ENCODE data around the gene TLL2.
A peak's percentile ranks its signal among the peaks of the same experiment; 100 is the strongest.

The TLL2 gene

GRCh38 chr10:96422525-96422924 is 91.2 kb downstream of the TLL2 start:
- Histone ChIP-seq H3K9me3 (replicated peaks in 1 of 11) (peaks cover 0 to 6% (median under 1%) of the 10 kb centered on the region in 11 experiments; a peak in 4 of 22 replicates), H3K4me1 (peaks cover 3 to 16% (median 6%) of the 10 kb centered on the region in 10 experiments; a peak in 19 of 20 replicates), H3K4me3 (no peak overlapping the region), H3K4me2 (peak overlapping the region in 4 of 11 experiments; percentile 8 to 33 (median 30); a peak in 4 of 22 replicates), H3K36me3 (no peaks in the 10 kb centered on the region), H4K20me1 (no peaks in the 10 kb centered on the region), H3K9ac (no peak overlapping the region), H3K27me3 (no peaks in the 10 kb centered on the region), H3K27ac (no peak overlapping the region)
- no peak for TF ChIP-seq Cebpa-rat (IDR thresholded peaks at IDR 0.05)

- H3K9me3 ChIP-seq (replicated peaks in 1 of 11) = peaks cover 0 to 1% (median 0%) of the 10 kb centered on the region in 11 experiments; a peak in 1 of 22 replicates
- H3K9ac ChIP-seq = no peak overlapping the region
- TF ChIP-seq Cebpa-rat (IDR thresholded peaks at IDR 0.05) = no peak
- no peak overlapping the region for H3K4me3 ChIP-seq
- H3K27me3 ChIP-seq = no peaks in the 10 kb centered on the region
- H3K27ac ChIP-seq = no peak overlapping the region
- peaks cover 9 to 21% (median 12%) of the 10 kb centered on the region in 10 experiments for H3K4me1 ChIP-seq
- no peaks in the 10 kb centered on the region for H3K36me3 ChIP-seq
- H4K20me1 ChIP-seq = no peaks in the 10 kb centered on the region
- peak overlapping the region in 2 of 11 experiments; percentile 8 to 32; a peak in 2 of 22 replicates for H3K4me2 ChIP-seq
Measured at GRCh38 chr10:96421995-96422394, 91.7 kb downstream of the TLL2 start.

GRCh38 chr10:96420228-96421009 is 93.3 kb downstream of the TLL2 start:
- Histone ChIP-seq H3K27ac (no peak overlapping the region), H4K20me1 (no peaks in the 10 kb centered on the region), H3K36me3 (no peaks in the 10 kb centered on the region), H3K9ac (no peak overlapping the region), H3K9me3 (replicated peaks in 1 of 11) (no peaks in the 10 kb centered on the region), H3K4me1 (peaks cover 24 to 37% (median 27%) of the 10 kb centered on the region in 10 experiments), H3K27me3 (no peaks in the 10 kb centered on the region), H3K4me2 (no peak overlapping the region), H3K4me3 (no peak overlapping the region)
- no peak for TF ChIP-seq Cebpa-rat (IDR thresholded peaks at IDR 0.05)

GRCh38 chr10:96419351-96419750 is 94.4 kb downstream of the TLL2 start:
- TF ChIP-seq Cebpa-rat (IDR thresholded peaks at IDR 0.05) = no peak
- peaks cover 25 to 38% (median 28%) of the 10 kb centered on the region in 10 experiments for H3K4me1 ChIP-seq
- no peaks in the 10 kb centered on the region for H3K9me3 ChIP-seq (replicated peaks in 1 of 11)
- H3K9ac ChIP-seq = no peak overlapping the region
- H4K20me1 ChIP-seq = no peaks in the 10 kb centered on the region
- no peak overlapping the region for H3K4me3 ChIP-seq
- no peaks in the 10 kb centered on the region for H3K36me3 ChIP-seq
- H3K27me3 ChIP-seq = no peaks in the 10 kb centered on the region
- H3K27ac ChIP-seq = no peak overlapping the region
- H3K4me2 ChIP-seq = no peak overlapping the region

GRCh38 chr10:96418582-96418981 is 95.1 kb downstream of the TLL2 start:
- H4K20me1 ChIP-seq = no peaks in the 10 kb centered on the region
- H3K4me3 ChIP-seq = no peak overlapping the region
- H3K4me2 ChIP-seq = no peak overlapping the region
- no peak for TF ChIP-seq Cebpa-rat (IDR thresholded peaks at IDR 0.05)
- H3K9ac ChIP-seq = no peak overlapping the region
- no peaks in the 10 kb centered on the region for H3K9me3 ChIP-seq (replicated peaks in 1 of 11)
- H3K36me3 ChIP-seq = no peaks in the 10 kb centered on the region
- H3K27me3 ChIP-seq = no peaks in the 10 kb centered on the region
- no peak overlapping the region for H3K27ac ChIP-seq
- peaks cover 25 to 38% (median 28%) of the 10 kb centered on the region in 10 experiments for H3K4me1 ChIP-seq

GRCh38 chr10:96417441-96417840 is 96.3 kb downstream of the TLL2 start:
- peaks cover 24 to 29% (median 27%) of the 10 kb centered on the region in 10 experiments for H3K4me1 ChIP-seq
- H3K9ac ChIP-seq = peak overlapping the region in 1 of 11 experiments; percentile 33; a peak in 1 of 22 replicates
- H3K36me3 ChIP-seq = no peaks in the 10 kb centered on the region
- H3K9me3 ChIP-seq (replicated peaks in 1 of 11) = no peaks in the 10 kb centered on the region
- H3K27me3 ChIP-seq = no peaks in the 10 kb centered on the region
- no peaks in the 10 kb centered on the region for H4K20me1 ChIP-seq
- no peak for TF ChIP-seq Cebpa-rat (IDR thresholded peaks at IDR 0.05)
- H3K4me2 ChIP-seq = peak overlapping the region; percentile 64 to 94 (median 79); a peak in 20 of 22 replicates
- H3K4me3 ChIP-seq = no peak overlapping the region
- peak overlapping the region in 1 of 11 experiments; percentile 57; a peak in 1 of 22 replicates for H3K27ac ChIP-seq

GRCh38 chr10:96416643-96417042 is 97.1 kb downstream of the TLL2 start:
- H3K27me3 ChIP-seq = no peaks in the 10 kb centered on the region
- TF ChIP-seq Cebpa-rat (IDR thresholded peaks at IDR 0.05) = no peak
- no peaks in the 10 kb centered on the region for H3K36me3 ChIP-seq

GRCh38 chr10:96415891-96416554 is 97.7 kb downstream of the TLL2 start:
- H3K36me3 ChIP-seq = no peaks in the 10 kb centered on the region
- no peaks in the 10 kb centered on the region for H3K9me3 ChIP-seq (replicated peaks in 1 of 11)
- H4K20me1 ChIP-seq = no peaks in the 10 kb centered on the region
- H3K27ac ChIP-seq = peak overlapping the region in 6 of 11 experiments; percentile 11 to 57 (median 26); a peak in 5 of 22 replicates
- peak overlapping the region; percentile 64 to 94 (median 79) for H3K4me2 ChIP-seq
- H3K4me3 ChIP-seq = no peak overlapping the region
- TF ChIP-seq Cebpa-rat (IDR thresholded peaks at IDR 0.05) = no peak
- peaks cover 24 to 28% (median 26%) of the 10 kb centered on the region in 10 experiments for H3K4me1 ChIP-seq
- H3K9ac ChIP-seq = peak overlapping the region in 3 of 11 experiments; percentile 13 to 36 (median 33); a peak in 4 of 22 replicates
- H3K27me3 ChIP-seq = no peaks in the 10 kb centered on the region

More at GRCh38 chr10:96416643-96417042, 97.1 kb downstream of the TLL2 start:
- peak overlapping the region in 1 of 10 experiments; percentile 24; a peak in 1 of 20 replicates for H3K4me3 ChIP-seq
- H3K4me1 ChIP-seq = peaks cover 19 to 28% (median 25%) of the 10 kb centered on the region in 10 experiments
- H3K4me2 ChIP-seq = peak overlapping the region; percentile 64 to 94 (median 79)
- no peaks in the 10 kb centered on the region for H3K9me3 ChIP-seq (replicated peaks in 1 of 11)
- H4K20me1 ChIP-seq = no peaks in the 10 kb centered on the region
- H3K9ac ChIP-seq = peak overlapping the region in 4 of 11 experiments; percentile 1 to 36 (median 24); a peak in 4 of 22 replicates
- peak overlapping the region in 6 of 11 experiments; percentile 11 to 57 (median 26); a peak in 6 of 22 replicates for H3K27ac ChIP-seq
